T-helper 2 cell treated with Interferon-gamma antibody and Interleukin-4, amounts not matched to agents 100 ng/mL and 5 ng/mL, for 36 hours (primary cell): ENCODE results near the gene CH25H. TPM values are rescaled to one million over a fixed set of nuclear protein-coding genes. Genes with fewer than 3 reads are reported as not detected.
"Not testable (repeated sequence)": the region's sequence is repeated elsewhere in the genome, so short reads cannot be mapped to it uniquely, and the experiment has no call there.

Experiments used
- intact Hi-C: fragments of 100-400 bp; cut with micrococcal nuclease; formaldehyde crosslinking; loops from one replicate; pipeline ENCODE4 v1.15.1; 2023
- total RNA-seq: library from RNA; stranded (reverse); gene quantifications from 2 replicates; pipeline ENCODE4 v1.2.3, GENCODE V29; 2022

CH25H gene
- total RNA-seq, 1 donor from 2014 or later = not detected

DNA sequence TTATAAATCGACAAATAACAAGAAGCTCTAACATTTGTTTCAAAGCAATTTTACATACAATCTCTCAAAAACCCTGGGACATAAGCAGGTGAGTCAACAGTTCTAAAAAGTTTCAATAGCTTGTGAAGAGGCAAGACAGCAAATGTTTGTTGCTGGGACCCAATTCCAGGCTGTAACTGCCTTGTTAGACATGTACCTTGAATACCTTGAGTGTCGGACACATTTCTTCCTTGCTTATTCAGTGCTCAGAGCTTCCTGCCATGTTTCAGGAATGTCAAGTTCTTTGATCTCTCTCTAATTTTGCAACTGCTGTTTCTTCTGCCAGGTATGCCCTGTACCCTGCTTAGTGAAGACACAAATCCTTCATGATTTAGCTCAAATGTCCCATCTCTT lies 5.1 kb downstream of the CH25H start:
- intact Hi-C loops = no loop called here

DNA sequence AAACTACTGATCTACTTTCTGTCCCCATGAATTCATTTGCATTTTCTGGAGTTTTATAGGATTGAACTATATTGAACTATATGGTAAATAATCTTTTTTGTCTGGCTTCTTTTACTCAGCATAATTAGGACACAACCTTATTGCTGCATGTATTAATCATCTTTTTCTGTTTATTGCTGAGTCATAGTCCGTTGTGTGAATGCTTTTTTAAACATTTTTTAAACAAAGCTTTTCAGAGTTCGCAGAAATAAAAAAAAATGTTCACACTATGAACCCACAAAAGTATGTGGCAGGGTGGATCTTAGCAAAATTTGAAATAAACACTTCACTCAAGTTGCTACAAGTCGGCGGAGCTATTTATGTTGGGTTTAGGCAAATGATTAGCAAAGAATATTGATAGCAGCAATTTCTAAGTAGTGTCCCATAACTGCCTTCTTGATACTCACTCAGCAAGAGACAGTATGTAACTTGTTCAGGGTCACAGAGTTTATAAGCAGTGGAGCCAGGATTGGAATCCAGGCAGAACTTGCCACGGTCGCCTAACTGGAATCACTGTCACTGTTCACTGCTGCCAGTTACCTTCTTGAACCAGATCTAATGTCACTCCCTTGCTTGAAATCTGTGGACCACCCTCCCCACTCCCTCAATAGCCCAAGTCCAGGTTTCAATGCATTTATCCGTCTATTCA lies 5.6 kb downstream of the CH25H start:
- intact Hi-C loops = no loop called here

DNA sequence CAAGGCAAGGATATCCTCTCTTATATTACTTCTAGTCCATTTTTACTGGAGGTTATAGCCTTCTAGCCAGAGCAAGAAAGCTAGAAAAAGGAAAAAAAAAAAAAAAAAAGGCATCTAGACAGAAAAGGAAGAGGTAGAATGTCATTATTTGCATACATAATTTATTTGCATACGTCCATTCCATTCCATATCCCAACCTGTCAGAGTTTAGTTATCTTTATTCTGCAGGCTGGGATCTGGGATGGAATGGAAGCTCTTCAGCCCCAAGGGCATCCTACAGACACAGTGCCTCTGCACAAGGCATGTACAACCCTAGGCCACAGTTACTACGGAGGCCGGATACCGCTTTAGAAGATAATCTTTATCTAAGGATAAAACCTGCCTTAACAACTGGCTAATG lies 9.6 kb downstream of the CH25H start:
- intact Hi-C loops = no loop called here

DNA sequence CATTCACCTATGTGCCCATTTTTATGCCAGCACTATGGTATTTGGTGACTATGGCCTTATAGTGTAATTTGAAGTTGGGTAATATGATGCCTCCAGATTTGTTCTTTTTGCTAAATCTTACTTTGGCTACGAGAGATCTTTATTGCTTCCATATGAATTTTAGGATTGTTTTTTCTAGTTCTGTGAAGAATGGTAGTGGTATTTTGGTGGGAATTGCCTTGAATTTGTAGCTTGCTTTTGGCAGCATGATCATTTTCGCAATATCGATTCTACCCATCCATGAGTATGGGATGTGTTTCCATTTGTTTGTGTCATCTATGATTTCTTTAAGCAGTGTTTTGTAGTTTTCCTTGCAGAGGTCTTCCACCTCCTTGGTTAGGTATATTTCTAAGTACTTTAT lies 15.8 kb downstream of the CH25H start:
- intact Hi-C loops = not testable (repeated sequence)

DNA sequence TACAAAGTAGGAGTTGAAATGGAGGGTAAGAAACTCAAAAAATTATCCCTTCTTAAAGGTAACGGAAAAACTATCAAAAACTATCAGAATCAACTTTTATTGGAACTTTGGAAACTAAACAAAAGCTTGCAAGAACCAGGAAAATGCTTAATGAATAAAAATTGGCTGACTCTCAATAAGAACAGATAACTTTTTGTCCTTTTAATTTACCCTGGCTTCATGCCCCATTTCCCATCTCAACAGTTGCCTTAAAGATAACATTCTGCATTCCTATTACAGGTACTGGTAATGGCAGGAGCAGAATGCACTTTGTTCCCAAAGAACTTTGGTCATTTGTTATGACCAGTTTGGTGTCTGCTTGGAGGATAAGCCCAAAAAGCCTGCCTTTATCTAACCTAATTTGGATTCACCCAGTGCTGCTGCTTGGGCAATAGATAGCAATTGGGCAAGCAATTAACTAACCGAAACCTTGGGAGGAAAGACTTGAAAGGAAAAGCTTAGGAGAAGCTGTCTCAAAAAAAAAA lies 17.8 kb downstream of the CH25H start:
- intact Hi-C loops = no loop called here

DNA sequence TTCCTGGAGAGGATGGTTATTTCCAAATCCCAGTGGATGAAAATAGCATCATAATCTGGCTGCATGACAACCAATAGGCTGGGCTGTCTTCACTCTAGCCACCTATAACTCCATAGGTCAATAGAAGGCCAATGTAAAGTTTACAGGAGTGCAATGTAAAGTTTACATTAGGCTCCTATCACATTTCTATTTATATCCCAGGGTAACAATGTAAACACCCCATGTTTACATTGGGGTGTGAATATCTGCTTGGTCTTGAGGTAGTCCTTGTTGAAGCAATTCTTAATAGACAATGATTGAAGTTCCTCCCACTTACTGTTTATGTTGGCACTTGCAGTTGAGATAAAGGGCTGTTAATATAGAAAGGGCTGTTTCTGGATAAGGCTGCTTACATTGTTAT lies 21.5 kb downstream of the CH25H start:
- intact Hi-C loops = no loop called here

DNA sequence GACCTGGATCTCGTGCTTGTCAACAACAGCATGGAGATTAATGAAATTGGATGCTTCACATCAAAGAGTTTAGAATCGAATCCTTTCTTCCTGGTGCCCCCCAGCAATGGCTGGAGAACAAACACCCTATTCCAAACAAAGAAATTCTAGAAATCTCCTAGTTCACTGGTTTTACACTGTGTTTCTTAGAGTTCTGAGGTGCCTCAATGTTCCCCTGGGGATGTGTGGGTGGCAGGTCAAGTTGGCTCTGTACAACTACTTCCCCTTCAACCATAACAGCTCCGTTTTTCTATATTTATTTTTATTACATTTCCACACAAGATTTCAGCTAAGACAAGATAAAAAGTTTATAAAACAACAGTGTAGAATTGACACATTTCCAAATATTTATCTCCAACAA lies 22.5 kb downstream of the CH25H start:
- intact Hi-C loops = no loop called here

DNA sequence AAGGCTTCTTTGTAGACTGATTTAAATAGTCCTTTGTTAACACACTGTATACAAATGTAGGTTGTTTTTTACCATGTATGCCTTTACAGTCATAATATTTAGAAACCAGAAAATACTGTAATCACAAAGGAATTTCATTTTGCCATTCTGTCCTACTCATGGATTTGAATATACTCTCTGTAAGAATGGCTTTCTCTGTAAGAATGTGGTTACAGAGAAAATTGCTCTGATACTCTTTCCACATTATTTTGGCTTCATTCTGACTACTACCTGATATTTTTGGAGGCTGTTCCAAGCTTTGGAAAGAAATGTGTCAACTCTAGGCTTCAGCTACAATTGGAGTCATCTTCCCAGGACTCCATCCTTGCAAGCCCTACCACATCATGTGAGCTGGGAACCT lies 23.5 kb downstream of the CH25H start:
- intact Hi-C loops = no loop called here

DNA sequence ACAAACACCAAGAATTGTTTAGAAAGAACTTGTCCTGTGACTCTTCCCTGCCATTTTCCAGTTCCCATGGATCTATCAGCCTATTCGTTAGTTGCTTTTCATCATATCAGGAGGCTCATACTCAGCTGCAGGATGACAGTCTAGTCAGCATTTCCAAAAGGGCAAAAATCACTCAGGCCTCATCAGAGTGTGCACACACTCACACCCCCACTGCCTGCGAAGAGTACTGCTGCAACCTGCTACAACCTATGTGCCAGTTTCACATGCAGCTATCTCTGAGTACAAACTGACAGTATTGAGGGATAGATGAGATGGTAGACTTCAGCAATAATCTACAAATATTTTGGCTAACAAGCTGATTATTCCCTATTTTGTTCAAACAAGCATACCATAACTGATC lies 24.2 kb downstream of the CH25H start:
- intact Hi-C loops = no loop called here

DNA sequence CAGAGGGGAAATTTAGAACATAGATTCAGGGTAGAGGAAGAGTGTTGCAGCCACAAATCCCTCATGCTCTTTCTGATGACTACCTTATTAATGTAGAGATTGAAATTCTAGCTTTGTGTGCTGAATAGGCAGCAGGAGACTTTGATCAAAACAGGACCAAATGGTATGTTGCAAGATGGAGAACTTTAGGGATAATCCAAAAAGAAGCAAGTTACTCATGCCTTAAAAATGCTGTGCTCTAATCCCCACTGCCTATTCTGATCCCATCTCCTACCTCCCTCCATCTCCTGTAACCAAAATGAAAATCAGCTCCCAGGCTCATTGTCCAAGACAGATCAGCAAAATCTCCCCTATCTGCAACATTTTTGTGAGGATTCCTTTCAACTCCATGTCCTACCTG lies 31.3 kb downstream of the CH25H start:
- intact Hi-C loops = no loop called here

DNA sequence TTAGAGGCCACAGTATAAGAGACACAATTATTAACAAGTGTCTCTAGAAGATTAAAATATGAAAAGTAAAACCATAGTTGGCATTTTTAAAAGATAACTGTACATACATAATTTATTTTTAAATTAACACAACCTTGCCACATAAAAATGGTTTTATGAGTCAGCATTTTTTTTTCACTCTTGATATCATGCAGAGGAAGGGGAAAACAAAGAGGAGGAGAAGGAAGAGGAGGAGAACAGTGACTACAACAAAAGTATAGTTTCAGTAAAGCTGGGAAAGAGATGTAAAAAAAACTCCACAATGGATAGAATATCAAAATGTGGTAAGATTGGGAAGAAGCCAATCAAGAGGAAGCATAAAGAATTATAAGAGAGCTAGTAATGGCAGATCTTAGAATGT lies 34.0 kb downstream of the CH25H start:
- intact Hi-C loops = no loop called here

DNA sequence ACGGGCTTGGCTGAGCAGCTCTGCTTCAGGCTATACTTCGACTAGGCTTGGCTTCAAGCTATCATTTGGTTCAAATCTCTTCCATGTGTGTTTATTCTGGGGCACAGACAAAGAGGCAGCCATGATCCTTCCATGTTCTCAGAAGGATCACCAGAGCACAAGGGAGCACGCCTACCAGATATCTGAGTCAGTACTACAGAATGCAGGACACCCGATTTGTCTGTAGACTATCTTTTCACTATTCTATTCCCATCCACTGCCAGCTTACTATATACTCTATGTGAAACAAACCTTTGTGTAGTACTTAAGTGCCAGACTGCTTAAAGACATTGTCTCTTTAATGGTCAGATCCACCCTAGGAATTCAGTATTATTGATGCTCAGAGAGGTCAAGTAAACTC lies 35.1 kb downstream of the CH25H start:
- intact Hi-C loops = no loop called here

DNA sequence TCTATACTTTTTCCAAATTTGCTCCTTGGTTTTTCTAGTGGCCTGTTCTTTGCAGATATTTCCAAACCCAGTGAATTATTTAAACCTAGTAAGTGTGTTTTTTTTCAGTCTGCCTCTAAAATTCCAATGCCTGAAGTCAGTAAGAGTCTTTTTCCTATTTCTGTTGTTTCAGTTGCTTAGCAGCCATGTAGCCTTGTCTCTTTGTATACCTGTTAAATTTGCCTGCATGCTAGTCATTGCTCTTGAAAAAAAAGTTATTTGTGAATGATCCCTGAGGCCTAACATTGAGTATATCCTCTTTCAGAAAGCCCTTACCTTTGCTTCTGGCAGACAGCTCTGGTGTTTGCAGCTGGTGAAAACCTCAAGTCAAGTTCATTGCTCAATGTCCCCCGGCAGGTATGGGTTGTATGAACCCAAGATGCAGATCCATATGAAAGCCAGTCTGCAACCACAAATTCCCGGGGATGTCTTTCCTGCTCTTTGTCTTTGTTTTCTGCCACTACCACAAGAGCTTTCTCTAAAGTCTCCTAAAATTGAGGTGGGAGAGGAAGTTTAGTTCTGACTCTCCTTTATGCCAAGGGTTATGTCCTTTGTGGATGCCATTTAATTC lies 35.7 kb downstream of the CH25H start:
- intact Hi-C loops = no loop called here

DNA sequence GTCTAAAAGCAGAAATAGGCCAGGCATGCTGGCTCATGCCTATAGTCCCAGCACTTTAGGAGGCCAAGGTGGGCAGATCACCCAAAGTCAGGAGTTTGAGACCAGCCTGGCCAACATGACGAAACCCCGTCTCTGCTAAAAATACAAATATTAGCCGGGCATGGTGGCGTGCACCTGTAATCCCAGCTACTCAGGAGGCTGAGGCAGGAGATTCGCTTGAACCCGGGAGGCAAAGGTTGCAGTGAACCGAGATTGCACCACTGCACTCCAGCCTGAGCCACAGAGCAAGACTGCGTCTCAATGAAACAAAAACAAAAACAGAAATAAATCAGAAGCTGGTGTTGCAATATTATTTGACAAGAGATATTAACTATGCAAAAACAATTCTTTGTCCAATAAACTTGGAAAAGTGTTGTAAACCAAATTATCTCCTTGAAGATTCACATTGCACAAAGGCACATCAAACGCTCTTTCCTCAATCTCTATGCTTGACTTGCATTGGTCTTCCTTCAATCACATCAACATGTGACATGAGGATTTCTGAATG lies 38.7 kb downstream of the CH25H start:
- intact Hi-C loops = not testable (repeated sequence)

DNA sequence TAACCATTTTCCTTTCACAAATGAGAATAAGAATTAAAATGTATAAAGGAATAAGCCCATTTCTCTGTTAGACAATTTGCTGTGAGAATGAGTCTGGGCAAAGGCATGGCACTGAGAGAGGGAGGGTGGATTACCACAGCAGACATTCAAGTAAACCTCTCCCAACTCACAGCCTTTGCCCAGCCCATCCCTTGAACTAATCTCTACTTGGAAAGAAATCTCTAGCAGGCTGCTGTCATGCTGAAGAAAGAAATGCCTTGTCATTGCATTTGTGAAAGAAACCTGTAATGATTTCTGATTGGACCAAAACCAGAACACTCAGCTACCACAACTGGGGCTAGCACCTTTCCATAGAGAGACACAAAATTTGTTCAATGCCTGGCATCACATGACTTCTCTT lies 39.2 kb downstream of the CH25H start:
- intact Hi-C loops = no loop called here

DNA sequence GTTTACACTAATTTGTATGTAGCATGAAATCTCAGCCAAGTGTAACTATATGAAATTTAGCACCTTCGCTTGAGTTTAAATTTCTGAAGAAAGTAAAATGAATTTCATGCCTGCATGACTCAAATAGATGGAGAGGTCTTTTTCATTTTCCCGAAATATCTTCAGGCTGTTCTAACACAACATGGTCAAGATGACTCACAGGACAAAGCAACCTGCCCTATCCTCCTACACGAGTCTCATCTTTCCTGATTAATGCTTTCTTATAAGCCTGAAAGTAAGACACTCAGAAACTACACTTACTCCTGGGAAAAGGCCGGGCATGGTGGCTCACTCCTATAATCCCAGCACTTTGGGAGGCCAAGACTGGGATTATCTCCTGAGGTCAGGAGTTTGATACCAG lies 41.2 kb downstream of the CH25H start:
- intact Hi-C loops = no loop called here

DNA sequence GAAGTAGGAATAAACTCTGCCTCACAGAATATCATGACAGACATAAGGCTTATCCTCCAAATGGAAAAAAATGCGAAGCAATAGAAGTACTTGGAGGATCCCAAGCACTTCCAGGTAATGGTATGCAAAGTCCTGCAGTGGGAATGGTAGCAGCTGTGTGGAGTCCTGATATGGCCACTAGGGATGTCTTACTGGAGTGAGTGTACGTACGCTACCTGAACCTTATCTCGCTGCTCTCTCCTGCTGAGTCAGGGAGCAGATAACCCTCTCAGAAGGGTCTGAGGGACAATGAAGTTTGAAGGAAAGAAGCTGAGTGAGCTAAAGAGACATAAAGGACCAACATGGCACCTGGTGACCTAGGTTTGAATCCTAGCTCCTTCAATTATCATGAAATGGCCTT lies 42.2 kb downstream of the CH25H start:
- intact Hi-C loops = loop anchor here (1.0 to 5.0 kb wide), 2 partner anchors 83 to 135 kb away; no protein-coding TSS in a partner anchor

DNA sequence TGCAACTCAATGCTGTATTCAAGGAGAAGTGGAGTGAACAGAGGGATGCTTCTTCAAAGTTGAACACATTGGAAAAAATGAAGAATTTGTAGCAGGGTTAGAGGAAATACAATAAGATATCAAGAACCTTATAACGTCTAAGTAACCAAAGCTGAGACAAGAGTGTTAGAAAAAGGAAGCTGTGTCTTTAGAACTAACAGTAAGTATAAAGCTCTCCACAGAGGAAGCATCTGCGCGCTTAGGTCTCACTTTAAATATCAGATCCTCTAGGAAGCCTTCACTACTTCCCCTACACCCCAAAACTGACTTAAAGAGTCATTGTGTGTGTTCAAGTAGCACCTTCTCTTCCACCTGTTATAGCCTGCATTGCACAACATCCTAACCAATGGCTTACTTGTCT lies 43.0 kb downstream of the CH25H start:
- intact Hi-C loops = loop anchor here (1.0 to 5.0 kb wide), 2 partner anchors 82 to 134 kb away; no protein-coding TSS in a partner anchor

DNA sequence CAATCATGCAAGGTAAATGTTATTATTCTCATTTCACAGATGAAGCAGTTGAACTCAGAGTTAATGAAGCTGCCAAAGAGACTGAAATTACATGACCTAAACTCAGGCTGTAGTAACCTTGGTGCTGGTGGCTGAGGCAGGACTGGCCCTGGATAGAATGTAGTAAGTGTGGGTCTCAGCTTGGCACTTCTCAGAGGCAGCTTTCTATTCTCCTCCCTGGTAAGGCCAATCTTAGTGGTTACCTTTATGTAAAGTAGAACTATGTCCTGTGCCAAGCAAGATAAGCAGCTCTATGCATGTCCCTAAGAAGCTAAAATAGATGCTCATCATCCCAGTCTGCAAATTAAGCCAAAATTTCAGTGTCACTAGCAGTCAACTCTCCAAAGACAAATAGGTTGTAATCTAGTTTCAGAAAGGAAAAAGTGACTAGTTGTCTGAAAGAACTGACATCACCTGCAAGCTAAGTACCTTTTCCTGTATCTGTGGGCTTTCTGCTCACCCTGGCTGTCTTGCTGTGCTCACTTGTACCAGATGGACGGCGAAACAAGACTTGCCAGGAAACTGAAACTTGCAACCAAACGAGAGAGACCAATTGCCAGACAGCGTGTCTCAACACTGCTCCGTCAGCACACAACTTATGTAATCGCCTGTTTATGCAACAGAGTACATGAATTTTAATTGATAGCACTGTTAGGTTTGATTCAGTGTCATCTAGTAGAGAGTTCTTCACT lies 43.7 kb downstream of the CH25H start:
- intact Hi-C loops = loop anchor here (1.0 to 5.0 kb wide), 2 partner anchors 44 to 81 kb away; partner anchors contain the start of gene CH25H

DNA sequence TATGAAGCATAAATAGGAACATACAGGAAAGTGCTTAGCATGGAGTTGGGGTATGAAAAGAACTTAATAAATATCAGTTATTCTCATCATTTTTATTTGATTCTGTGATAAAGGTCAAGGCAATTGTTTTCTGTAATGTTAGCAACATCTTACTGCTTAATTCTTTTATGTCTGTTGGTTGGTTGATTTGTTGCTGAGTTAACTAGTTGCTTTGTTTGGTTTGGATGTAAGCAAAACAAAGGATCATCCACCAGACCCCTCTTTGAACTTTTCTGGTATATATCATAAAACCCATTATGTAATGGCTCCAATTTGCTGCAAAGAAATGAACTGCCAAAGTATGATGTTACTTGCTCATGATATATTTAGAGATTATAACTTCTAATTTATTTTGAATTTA lies 44.5 kb downstream of the CH25H start:
- intact Hi-C loops = loop anchor here (5.0 kb wide), 1 partner anchor 80 kb away; no protein-coding TSS in a partner anchor

DNA sequence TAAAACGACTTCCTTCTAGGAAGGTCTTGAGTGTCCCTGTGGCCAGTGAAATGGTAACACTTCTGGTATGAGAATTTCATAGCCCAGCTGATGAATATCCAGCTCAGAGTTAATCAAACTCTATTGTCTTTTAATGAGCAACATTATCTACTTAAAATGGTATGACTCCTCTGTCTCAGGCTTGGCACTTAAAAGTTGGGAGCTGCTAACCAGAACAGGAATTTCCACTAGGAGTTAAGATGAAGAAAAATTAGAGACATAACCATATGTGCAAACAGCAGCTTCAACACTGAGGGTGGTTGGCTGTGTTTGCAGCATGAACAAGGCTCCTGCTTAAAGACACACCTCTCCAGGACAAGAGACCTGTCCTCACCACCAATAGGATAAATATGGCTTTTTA lies 46.8 kb downstream of the CH25H start:
- intact Hi-C loops = loop anchor here (5.0 kb wide), 1 partner anchor 78 kb away; no protein-coding TSS in a partner anchor

DNA sequence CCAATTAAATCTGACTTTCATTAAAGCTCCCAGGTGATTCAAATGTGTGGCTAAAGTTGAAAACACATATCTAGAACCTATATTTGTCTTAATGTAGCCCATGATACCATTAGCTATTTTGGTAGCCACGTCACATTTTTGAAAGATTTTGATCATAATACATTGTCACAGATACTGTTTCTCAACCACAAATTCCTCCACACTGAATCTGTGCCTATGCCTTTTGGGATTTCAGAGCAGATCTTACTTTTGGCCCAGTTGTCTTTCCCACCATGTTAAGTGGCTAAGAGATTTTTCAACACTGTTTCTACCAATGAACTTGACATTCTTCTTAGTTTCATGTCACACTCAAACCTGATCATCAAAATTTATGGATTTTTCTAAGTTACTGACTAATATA lies 47.4 kb downstream of the CH25H start:
- intact Hi-C loops = loop anchor here (5.0 kb wide), 1 partner anchor 77 kb away; no protein-coding TSS in a partner anchor
